GM19025 (cell line): ENCODE measurements around the gene KRTAP9-6.

Experiments used
- ATAC-seq: cut with Tn5 transposase; IDR thresholded peaks from one replicate; pipeline ENCODE4 v1.9.1; 2021; ENCODE audit warnings: mild to moderate bottlenecking, low read depth, moderate library complexity; ENCODE audit not compliant: unreplicated experiment

KRTAP9-6 gene

DNA sequence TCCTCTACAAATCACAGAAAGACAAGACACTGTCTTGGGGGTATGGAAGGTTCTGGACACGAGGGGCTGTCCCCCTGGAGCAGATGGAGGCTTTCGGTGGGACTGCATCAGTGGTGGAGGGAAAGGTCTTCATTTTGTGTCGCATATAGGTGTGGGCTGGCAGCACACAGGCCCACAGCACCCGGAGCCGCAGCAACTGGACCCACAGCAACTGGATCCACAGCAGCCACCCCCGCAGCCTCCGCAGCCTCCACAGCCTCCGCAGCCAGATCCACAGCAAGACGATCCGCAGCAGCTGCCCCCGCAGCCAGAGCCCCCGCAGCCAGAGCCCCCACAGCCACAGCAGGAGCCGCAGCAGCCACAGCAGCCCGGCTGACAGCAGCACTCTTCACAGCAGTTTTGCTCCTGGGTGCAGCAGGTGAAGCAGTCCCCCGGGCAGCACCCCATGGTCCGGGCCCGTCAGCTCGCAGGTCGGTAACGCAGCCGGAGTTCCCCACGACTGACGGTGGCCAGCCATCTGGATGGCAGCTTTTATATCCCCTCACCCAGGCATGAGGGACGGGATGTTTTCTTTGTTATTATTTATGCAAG is 50.1 kb downstream of the KRTAP9-6 start, which contains the start of gene KRTAP17-1:
TSS of gene KRTAP17-1 (minus strand) at position 507 of the 591 bp plus-strand sequence. CDS start at position 447, 60 bp downstream.
- ATAC-seq: no peak
